Ishikawa (cell line): ENCODE data around the gene BTBD16.

Source experiments
- EP300 ChIP-seq: IDR thresholded peaks from 2 replicates; pipeline ENCODE4 v1.6.1; 2012; ENCODE audit warnings: borderline replicate concordance
- FOXM1 ChIP-seq: IDR thresholded peaks from 2 replicates; pipeline ENCODE4 v1.6.1; 2012; ENCODE audit warnings: low read depth, borderline replicate concordance
- MAX ChIP-seq: IDR thresholded peaks from 2 replicates; pipeline ENCODE4 v1.6.1; 2012
- RAD21 ChIP-seq: IDR thresholded peaks from 2 replicates; pipeline ENCODE4 v1.6.1; 2012; ENCODE audit warnings: low read depth
- TAF1 ChIP-seq: IDR thresholded peaks from 2 replicates; pipeline ENCODE4 v1.6.1; 2012; ENCODE audit warnings: low read depth, mild to moderate bottlenecking
- YY1 ChIP-seq: IDR thresholded peaks from 2 replicates; pipeline ENCODE4 v1.6.1; 2012; ENCODE audit warnings: low read depth
- ZBTB7A ChIP-seq: IDR thresholded peaks from 2 replicates; pipeline ENCODE4 v1.6.1; 2012; ENCODE audit warnings: low read depth

GRCh38 chr10:122277526-122278136 is 6.5 kb downstream of the BTBD16 start:
- no peak for TF ChIP-seq YY1
- no peak for TF ChIP-seq ZBTB7A
- no peak for TF ChIP-seq RAD21
- TF ChIP-seq TAF1 = no peak
- TF ChIP-seq EP300 = no peak
- no peak for TF ChIP-seq MAX
- TF ChIP-seq FOXM1 = no peak
